Thyroid gland (tissue), 4 donors: ENCODE data around the gene SLC9C2.

Experiments used
- POLR2A ChIP-seq, 2 donors: fragments of 450-650 bp; IDR thresholded peaks; one replicate each; pipeline ENCODE4 v1.6.1; 2017; ENCODE audit warnings: antibody characterized with exemption in 2 of 2, mild to moderate bottlenecking in 2 of 2, moderate library complexity in 1 of 2
- TF ChIP-seq, protein P1 (sequence below), 6 experiments: fragments of 200-600 bp in 3 of 6; fragments of 450-650 bp in 3 of 6; sonication (generic) in 3 of 6; IDR thresholded peaks; one replicate each; pipeline ENCODE4 v1.5.1; 2016 to 2019; ENCODE audit warnings: antibody characterized with exemption in 6 of 6, mild to moderate bottlenecking in 2 of 6, inconsistent platforms in 1 of 6, moderate library complexity in 1 of 6

GRCh38 chr1:173646656-173647055, 43.8 kb upstream of the SLC9C2 start:
- TF ChIP-seq, protein P1, sequence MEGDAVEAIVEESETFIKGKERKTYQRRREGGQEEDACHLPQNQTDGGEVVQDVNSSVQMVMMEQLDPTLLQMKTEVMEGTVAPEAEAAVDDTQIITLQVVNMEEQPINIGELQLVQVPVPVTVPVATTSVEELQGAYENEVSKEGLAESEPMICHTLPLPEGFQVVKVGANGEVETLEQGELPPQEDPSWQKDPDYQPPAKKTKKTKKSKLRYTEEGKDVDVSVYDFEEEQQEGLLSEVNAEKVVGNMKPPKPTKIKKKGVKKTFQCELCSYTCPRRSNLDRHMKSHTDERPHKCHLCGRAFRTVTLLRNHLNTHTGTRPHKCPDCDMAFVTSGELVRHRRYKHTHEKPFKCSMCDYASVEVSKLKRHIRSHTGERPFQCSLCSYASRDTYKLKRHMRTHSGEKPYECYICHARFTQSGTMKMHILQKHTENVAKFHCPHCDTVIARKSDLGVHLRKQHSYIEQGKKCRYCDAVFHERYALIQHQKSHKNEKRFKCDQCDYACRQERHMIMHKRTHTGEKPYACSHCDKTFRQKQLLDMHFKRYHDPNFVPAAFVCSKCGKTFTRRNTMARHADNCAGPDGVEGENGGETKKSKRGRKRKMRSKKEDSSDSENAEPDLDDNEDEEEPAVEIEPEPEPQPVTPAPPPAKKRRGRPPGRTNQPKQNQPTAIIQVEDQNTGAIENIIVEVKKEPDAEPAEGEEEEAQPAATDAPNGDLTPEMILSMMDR (IDR thresholded peaks at IDR 0.05): no peak
- TF ChIP-seq POLR2A (IDR thresholded peaks at IDR 0.05): no peak
